MM.1S (cell line): ENCODE measurements around the gene UST.
"Not testable (repeated sequence)": the region's sequence is repeated elsewhere in the genome, so short reads cannot be mapped to it uniquely, and the experiment has no call there.

Experiments used
- EZH2phosphoT487 ChIP-seq: fragments of 300-600 bp; sonication (generic); IDR thresholded peaks from 2 replicates; pipeline ENCODE4 v1.6.1; 2018; ENCODE audit warnings: antibody characterized with exemption, low read length
- TF ChIP-seq, protein P1 (sequence below): fragments of 300-600 bp; sonication (generic); IDR thresholded peaks from 2 replicates; pipeline ENCODE4 v1.5.1; 2016; ENCODE audit warnings: antibody characterized with exemption, low read length, mixed read lengths

DNA sequence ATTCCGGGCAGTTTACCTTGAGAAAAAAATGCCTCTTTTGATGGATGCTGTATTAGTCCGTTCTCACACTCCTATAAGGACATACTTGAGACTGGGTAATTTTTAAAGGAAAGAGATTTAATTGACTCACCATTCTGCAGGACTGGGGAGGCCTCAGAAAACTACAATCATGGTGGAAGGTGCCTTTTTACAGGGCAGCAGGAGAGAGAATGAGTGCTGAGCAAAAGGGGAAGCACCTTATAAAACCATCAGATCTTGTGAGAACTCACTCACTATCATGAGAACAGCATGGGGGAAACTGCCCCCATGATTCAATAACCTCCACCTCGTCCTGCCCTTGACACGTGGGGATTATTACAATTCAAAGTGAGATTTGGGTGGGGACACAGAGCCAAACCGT is 102.6 kb downstream of the UST start:
- not testable (repeated sequence) for TF ChIP-seq EZH2phosphoT487
- TF ChIP-seq, protein P1, sequence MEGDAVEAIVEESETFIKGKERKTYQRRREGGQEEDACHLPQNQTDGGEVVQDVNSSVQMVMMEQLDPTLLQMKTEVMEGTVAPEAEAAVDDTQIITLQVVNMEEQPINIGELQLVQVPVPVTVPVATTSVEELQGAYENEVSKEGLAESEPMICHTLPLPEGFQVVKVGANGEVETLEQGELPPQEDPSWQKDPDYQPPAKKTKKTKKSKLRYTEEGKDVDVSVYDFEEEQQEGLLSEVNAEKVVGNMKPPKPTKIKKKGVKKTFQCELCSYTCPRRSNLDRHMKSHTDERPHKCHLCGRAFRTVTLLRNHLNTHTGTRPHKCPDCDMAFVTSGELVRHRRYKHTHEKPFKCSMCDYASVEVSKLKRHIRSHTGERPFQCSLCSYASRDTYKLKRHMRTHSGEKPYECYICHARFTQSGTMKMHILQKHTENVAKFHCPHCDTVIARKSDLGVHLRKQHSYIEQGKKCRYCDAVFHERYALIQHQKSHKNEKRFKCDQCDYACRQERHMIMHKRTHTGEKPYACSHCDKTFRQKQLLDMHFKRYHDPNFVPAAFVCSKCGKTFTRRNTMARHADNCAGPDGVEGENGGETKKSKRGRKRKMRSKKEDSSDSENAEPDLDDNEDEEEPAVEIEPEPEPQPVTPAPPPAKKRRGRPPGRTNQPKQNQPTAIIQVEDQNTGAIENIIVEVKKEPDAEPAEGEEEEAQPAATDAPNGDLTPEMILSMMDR = not testable (repeated sequence)
